PC-9 (cell line): ENCODE measurements around the gene PAK2. TPM values are rescaled to one million over a fixed set of nuclear protein-coding genes. Genes with fewer than 3 reads are reported as not detected.

ENCODE experiments used
- BruUV-seq: library from RNA; stranded (reverse); fragments of 400-500 nt; replicated peaks from 2 replicates; lab custom pipeline; 2021; lab: Mats Ljungman, UMichigan
- CTCF ChIA-PET: fragments of 300-600 bp; sonication (Branson Sonifier 250); formaldehyde crosslinking; loops from one replicate; lab custom pipeline; 2022; ENCODE audit warnings: antibody characterized with exemption; lab: Charles Lee
- POLR2A ChIA-PET: fragments of 300-600 bp; sonication (Branson Sonifier 250); formaldehyde crosslinking; loops from one replicate; lab custom pipeline; 2022; ENCODE audit warnings: antibody characterized with exemption; ENCODE audit not compliant: unreplicated experiment; lab: Charles Lee
- DNase-seq, 2 experiments: peaks; one replicate each; pipeline versions ENCODE4 v3.0.0 to v3.0.0-alpha.2; 2015 to 2022; ENCODE audit warnings: mixed read lengths in 1 of 2
- H2AFZ ChIP-seq: fragments of 200-600 bp; sonication (generic); 2 replicates; pipeline ENCODE4 v1.8.1; 2017; ENCODE audit warnings: antibody characterized with exemption
- H3F3A ChIP-seq: fragments of 200-600 bp; sonication (generic); 2 replicates; pipeline ENCODE4 v1.8.1; 2017; ENCODE audit warnings: antibody characterized with exemption, mild to moderate bottlenecking, low read depth; ENCODE audit not compliant: insufficient read depth
- H3K27ac ChIP-seq: fragments of 200-600 bp; sonication (generic); 2 replicates; pipeline ENCODE4 v1.6.1; 2016; ENCODE audit warnings: mixed run types
- H3K27me3 ChIP-seq: fragments of 200-600 bp; sonication (generic); 2 replicates; pipeline ENCODE4 v1.6.1; 2016; ENCODE audit warnings: low read depth, mixed run types; ENCODE audit not compliant: insufficient read depth
- H3K36me3 ChIP-seq: fragments of 200-600 bp; sonication (generic); 2 replicates; pipeline ENCODE4 v1.6.1; 2016; ENCODE audit warnings: low read depth, mixed run types
- H3K4me1 ChIP-seq: fragments of 200-600 bp; sonication (generic); replicated peaks from 2 replicates; pipeline ENCODE4 v1.6.1; 2016; ENCODE audit warnings: mixed run types; ENCODE audit not compliant: insufficient read depth
- H3K4me2 ChIP-seq: fragments of 200-600 bp; sonication (generic); 2 replicates; pipeline ENCODE4 v1.6.1; 2017; ENCODE audit warnings: mixed run types
- H3K4me3 ChIP-seq: fragments of 200-600 bp; sonication (generic); 2 replicates; pipeline ENCODE4 v1.6.1; 2016; ENCODE audit warnings: mixed run types
- H3K79me2 ChIP-seq: fragments of 200-600 bp; sonication (generic); 2 replicates; pipeline ENCODE4 v1.6.1; 2017; ENCODE audit warnings: low read depth, mixed run types
- H3K9me2 ChIP-seq: fragments of 200-600 bp; sonication (generic); 2 replicates; pipeline ENCODE4 v1.8.1; 2017; ENCODE audit warnings: mild to moderate bottlenecking; ENCODE audit not compliant: insufficient read depth
- H3K9me3 ChIP-seq: fragments of 200-600 bp; sonication (generic); 2 replicates; pipeline ENCODE4 v1.8.1; 2016; ENCODE audit warnings: low read depth; ENCODE audit not compliant: insufficient read depth
- H4K20me1 ChIP-seq: fragments of 200-600 bp; sonication (generic); 2 replicates; pipeline ENCODE4 v1.8.1; 2017; ENCODE audit not compliant: insufficient read depth
- EZH2 ChIP-seq: fragments of 200-600 bp; sonication (generic); IDR thresholded peaks from 2 replicates; pipeline ENCODE4 v1.8.0; 2017; ENCODE audit warnings: antibody characterized with exemption, low read depth
- intact Hi-C: fragments of 100-400 bp; cut with micrococcal nuclease; formaldehyde crosslinking; loops from one replicate; pipeline ENCODE4 v1.10.0; 2022; ENCODE audit not compliant: unreplicated experiment
- total RNA-seq: library from RNA; stranded (reverse); gene quantifications from 2 replicates; pipeline ENCODE4 v1.2.3, GENCODE V29; 2021
- TF ChIP-seq, protein P1 (sequence below): fragments of 200-600 bp; sonication (generic); conservative IDR thresholded peaks from 2 replicates; pipeline ENCODE4 v1.6.1; 2017; ENCODE audit warnings: mixed run types, antibody characterized with exemption, mild to moderate bottlenecking, moderate library complexity

PAK2 gene
- total RNA-seq, 1 experiment from 2014 or later = 78.6 TPM

- DNase-seq = no peak
- Histone ChIP-seq H4K20me1 (no peaks in the 10 kb centered on the region), H3K9me2 (no peaks in the 10 kb centered on the region), H3K9me3 (no peaks in the 10 kb centered on the region), H3K27me3 (no peaks in the 10 kb centered on the region), H3K36me3 (no peaks in the 10 kb centered on the region), H3K4me3 (no peak overlapping the region), H2AFZ (no peak overlapping the region), H3K4me1 (no peaks in the 10 kb centered on the region), H3K4me2 (no peak overlapping the region), H3K79me2 (no peaks in the 10 kb centered on the region), H3F3A (no peaks in the 10 kb centered on the region), H3K27ac (no peak overlapping the region)
- ChIA-PET POLR2A (no interaction called here), CTCF (no interaction called here)
- no peak for TF ChIP-seq EZH2
- TF ChIP-seq, protein P1, sequence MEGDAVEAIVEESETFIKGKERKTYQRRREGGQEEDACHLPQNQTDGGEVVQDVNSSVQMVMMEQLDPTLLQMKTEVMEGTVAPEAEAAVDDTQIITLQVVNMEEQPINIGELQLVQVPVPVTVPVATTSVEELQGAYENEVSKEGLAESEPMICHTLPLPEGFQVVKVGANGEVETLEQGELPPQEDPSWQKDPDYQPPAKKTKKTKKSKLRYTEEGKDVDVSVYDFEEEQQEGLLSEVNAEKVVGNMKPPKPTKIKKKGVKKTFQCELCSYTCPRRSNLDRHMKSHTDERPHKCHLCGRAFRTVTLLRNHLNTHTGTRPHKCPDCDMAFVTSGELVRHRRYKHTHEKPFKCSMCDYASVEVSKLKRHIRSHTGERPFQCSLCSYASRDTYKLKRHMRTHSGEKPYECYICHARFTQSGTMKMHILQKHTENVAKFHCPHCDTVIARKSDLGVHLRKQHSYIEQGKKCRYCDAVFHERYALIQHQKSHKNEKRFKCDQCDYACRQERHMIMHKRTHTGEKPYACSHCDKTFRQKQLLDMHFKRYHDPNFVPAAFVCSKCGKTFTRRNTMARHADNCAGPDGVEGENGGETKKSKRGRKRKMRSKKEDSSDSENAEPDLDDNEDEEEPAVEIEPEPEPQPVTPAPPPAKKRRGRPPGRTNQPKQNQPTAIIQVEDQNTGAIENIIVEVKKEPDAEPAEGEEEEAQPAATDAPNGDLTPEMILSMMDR = no peak
- BruUV-seq = no TSS peak
- intact Hi-C loops = no loop called here
These were observed 38.9 kb upstream of the PAK2 start for GRCh38 chr3:196700801-196701200.

- Histone ChIP-seq H2AFZ (no peak overlapping the region), H3K9me3 (no peaks in the 10 kb centered on the region), H3K4me2 (no peak overlapping the region), H3K27me3 (no peaks in the 10 kb centered on the region), H3K79me2 (no peaks in the 10 kb centered on the region), H3K9me2 (no peaks in the 10 kb centered on the region), H4K20me1 (no peaks in the 10 kb centered on the region), H3F3A (peaks cover 4% of the 10 kb centered on the region), H3K27ac (no peak overlapping the region), H3K4me1 (peaks cover 6% of the 10 kb centered on the region), H3K36me3 (no peaks in the 10 kb centered on the region), H3K4me3 (no peak overlapping the region)
- ChIA-PET POLR2A (no interaction called here), CTCF (no interaction called here)
- intact Hi-C loops = no loop called here
- no TSS peak for BruUV-seq
- no peak for TF ChIP-seq EZH2
- TF ChIP-seq, protein P1 = no peak
- no peak for DNase-seq
These were observed 33.3 kb upstream of the PAK2 start for GRCh38 chr3:196706327-196706726.

- no peaks in the 10 kb centered on the region for H3K27me3 ChIP-seq
- no peak overlapping the region for H3K27ac ChIP-seq
- H3K9me2 ChIP-seq = no peaks in the 10 kb centered on the region
- peaks cover 8% of the 10 kb centered on the region for H3F3A ChIP-seq
- TF ChIP-seq, protein P1 = no peak
- TF ChIP-seq EZH2 = no peak
- intact Hi-C loops = no loop called here
- H3K4me2 ChIP-seq = no peak overlapping the region
- DNase-seq = no peak
- no peaks in the 10 kb centered on the region for H3K9me3 ChIP-seq
- H2AFZ ChIP-seq = no peak overlapping the region
- no peaks in the 10 kb centered on the region for H3K79me2 ChIP-seq
- CTCF ChIA-PET = no interaction called here
- H3K4me1 ChIP-seq = peaks cover 10% of the 10 kb centered on the region
- H4K20me1 ChIP-seq = no peaks in the 10 kb centered on the region
- BruUV-seq = no TSS peak
- no peaks in the 10 kb centered on the region for H3K36me3 ChIP-seq
- POLR2A ChIA-PET = no interaction called here
- no peak overlapping the region for H3K4me3 ChIP-seq
These were observed 32.9 kb upstream of the PAK2 start for GRCh38 chr3:196706731-196707130.
